Left ventricle myocardium superior (tissue), 1 donor: ENCODE results near the gene CDH7. TPM values are rescaled to one million over a fixed set of nuclear protein-coding genes. Genes with fewer than 3 reads are reported as not detected.

ENCODE experiments used
- ATAC-seq: fragments of 200-7000 bp; cut with Tn5 transposase; one replicate; pipeline ENCODE4 v1.9.1; 2020; ENCODE audit warnings: mild to moderate bottlenecking, moderate library complexity
- DNase-seq: peaks from one replicate; pipeline ENCODE4 v3.0.0-alpha.2; 2020
- intact Hi-C: fragments of 100-400 bp; cut with micrococcal nuclease; formaldehyde crosslinking; loops from one replicate; pipeline ENCODE4 v1.11.0; 2022
- long read RNA-seq: library from polyadenylated mRNA; unstranded; transcript quantifications from one replicate; pipeline ENCODE4 v2.0.0, GENCODE V29; 2021
- total RNA-seq: library from RNA; stranded (reverse); fragmentation: NEBNext Ultra II Directional; extraction: Animal tissue kit (Norgen Biotek cat#: 25700); gene quantifications from one replicate; pipeline ENCODE4 v1.2.1, GENCODE V29; 2021
- donor health status: DM: no; HTN: yes; CAD: no; lungs with severe emphysema.

The CDH7 gene, protein sequence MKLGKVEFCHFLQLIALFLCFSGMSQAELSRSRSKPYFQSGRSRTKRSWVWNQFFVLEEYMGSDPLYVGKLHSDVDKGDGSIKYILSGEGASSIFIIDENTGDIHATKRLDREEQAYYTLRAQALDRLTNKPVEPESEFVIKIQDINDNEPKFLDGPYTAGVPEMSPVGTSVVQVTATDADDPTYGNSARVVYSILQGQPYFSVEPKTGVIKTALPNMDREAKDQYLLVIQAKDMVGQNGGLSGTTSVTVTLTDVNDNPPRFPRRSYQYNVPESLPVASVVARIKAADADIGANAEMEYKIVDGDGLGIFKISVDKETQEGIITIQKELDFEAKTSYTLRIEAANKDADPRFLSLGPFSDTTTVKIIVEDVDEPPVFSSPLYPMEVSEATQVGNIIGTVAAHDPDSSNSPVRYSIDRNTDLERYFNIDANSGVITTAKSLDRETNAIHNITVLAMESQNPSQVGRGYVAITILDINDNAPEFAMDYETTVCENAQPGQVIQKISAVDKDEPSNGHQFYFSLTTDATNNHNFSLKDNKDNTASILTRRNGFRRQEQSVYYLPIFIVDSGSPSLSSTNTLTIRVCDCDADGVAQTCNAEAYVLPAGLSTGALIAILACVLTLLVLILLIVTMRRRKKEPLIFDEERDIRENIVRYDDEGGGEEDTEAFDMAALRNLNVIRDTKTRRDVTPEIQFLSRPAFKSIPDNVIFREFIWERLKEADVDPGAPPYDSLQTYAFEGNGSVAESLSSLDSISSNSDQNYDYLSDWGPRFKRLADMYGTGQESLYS
- 0.05 TPM for total RNA-seq
- long read RNA-seq, result 0 reads

DNA sequence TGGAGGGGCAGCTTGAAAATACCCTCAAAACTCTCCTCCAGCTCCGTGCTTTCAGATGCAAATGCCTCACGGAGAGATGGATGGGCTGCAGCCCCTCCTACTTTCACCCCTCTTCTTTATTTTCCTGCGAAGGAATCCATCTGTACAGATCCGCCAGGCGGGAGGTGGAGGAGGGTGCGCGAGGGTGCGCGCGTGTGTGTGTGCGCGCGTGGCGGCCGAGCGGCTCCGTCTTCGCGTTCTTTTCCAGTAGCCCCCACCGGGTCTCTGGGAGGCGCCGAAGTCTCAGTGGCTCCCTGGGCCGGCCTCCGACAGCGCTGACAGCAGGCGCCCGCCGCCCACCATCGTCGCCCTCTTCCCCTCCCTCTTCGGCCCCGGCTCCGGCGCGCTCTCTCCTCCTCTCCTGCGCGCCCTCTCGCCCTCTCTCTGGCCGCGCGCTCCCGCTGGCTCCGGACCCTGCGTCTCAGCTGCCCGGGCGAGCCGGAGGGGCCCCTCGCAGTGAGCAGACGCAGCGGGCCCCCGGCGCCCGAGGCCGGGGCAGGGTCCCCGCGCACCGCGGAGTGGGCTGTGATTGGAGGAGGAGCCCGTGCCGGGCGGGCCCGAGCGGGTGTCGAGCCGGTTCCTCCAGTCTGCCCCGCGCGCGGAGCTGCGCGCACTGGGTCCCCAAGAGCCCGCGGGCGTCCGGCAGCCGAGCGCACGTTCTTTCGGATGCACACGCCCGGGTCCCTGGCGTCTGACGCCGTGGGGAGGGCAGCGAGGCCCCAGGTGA is at the start of gene CDH7:
Gene CDH7 (plus strand): TSS at position 624 of the 766 bp plus-strand sequence. CDS start 11,831 bp downstream, outside the sequence.
- ATAC-seq, result no peak
- intact Hi-C loops, result no loop called here
- no peak for DNase-seq

- no peak for ATAC-seq
Observed at GRCh38 chr18:65704046-65704445, 46.8 kb upstream of the CDH7 start.

DNA sequence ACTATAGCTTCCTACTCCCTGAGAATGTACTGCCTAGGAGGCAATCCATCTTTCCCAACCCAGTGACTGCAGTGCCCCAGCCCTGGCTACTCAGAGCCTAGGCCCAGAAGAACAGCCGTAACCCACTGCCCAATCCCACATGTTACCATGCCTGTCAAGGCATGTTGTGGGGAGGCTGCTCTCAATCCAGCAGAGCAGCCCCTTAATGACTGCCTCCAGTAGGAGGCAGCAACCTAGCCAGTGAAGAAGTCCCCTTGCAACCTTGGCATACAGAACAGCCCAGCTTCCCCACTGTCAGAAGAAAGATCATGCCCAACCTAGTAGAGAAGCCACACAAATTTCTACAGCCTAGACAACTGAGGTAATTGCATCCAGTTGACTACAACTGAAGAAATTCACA is 44.2 kb upstream of the CDH7 start:
- no peak for ATAC-seq
- intact Hi-C loops, result no loop called here
- DNase-seq, result no peak

More at GRCh38 chr18:65704046-65704445, 46.8 kb upstream of the CDH7 start:
- intact Hi-C loops, result no loop called here
- no peak for DNase-seq

DNA sequence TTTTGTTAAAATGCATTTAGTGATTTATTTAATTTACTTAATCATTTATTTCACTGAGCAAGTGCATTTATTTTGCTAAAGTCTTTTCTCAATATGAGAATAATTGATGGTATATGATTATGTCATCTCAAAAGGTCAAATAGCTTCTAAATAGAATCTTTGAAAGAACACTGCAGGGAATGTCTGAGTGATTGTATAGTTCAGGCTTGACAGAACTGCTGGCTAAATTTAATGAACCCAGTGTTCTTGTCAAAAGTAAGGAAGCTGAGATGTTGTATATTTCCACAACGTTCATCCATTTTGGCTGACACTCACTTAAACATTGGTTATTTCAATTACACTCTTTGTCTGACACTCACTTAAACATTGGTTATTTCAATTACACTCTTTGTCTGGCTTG is 39.3 kb upstream of the CDH7 start:
- ATAC-seq (no peak), DNase-seq (no peak)
- intact Hi-C loops, result no loop called here

DNA sequence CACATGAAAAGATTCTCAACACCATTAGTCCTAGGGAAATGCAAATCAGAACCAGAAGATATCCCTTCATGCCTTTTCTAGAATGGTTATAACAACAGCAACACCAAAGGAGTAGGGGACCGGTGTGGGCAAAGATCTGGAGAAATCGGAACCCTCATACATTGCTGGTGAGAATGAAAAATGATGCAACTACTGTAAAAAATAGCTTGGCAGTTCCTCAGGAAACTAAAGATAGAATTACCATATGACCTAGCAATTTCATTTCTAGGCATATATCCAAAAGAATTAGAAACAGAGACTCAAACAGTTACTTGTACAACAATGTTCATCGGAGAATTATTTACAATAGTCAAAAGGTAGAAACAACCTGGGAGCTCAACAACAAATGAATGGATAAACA is 29.2 kb upstream of the CDH7 start:
- DNase-seq, result no peak
- intact Hi-C loops, result no loop called here
- ATAC-seq, result no peak

DNA sequence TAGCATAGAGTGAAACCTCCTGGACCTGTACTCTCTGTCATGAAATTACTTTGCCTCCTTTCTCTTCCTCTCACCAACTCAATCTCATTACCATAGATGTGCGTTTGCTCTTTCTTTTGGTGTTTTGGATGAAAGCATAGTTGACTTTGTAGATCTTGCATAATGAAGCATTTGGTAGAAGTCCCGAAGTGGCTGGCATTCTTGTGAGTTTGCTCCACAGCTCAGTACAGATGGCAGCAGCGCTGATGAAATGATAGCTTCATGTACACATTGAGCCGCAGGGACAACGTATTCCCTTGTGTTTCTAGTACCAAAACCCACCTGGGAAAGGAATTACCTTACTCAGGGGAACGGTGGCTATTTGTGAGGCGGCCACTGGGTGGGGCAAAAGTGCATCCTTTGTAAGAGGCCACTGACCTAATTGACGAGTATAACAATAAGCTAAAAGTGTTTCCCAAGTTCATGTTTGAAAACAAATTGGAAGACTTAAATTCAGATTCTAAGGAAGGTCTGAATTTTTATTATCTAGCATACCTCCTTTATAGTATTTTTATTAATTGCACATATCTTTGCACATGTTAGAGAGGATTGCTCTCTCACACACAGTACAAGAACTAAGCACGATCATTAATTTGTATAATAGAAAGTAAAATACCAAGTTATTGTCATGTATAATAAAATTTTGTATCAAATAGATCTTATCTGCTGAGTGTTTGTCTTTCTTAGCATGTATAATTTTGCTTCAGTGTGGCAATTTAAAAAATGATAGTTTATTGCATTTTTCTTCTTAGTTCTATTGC is 25.4 kb upstream of the CDH7 start:
- intact Hi-C loops, result no loop called here
- no peak for ATAC-seq

DNA sequence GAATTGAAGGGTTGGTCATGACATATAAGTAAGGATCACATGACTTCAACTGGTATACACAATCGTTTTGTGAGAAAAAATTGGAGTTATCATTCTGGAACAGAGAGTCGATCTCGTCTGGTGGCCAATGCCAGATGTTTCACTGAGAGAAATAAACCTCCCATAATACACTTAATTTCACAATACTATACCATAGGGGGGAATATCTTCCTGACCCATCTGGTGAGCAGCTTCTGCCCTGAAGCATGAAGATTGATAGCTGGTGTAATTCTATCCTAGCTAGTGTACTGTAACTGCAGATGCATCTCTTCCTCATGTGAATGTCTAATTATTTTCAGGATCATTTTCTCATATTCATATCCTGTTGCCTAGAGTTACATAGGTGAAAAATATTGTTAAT is 15.7 kb upstream of the CDH7 start:
- no peak for ATAC-seq
- no peak for DNase-seq
- intact Hi-C loops, result no loop called here

More for the DNA sequence above, 25.4 kb upstream of the CDH7 start:
- peak; percentile 28 for DNase-seq

- intact Hi-C loops, result no loop called here
- no peak for DNase-seq
- ATAC-seq, result no peak
Observed at GRCh38 chr18:65737471-65737955, 13.3 kb upstream of the CDH7 start.

- ATAC-seq (no peak), DNase-seq (no peak)
- intact Hi-C loops, result no loop called here
Observed at GRCh38 chr18:65746936-65747335, 3.9 kb upstream of the CDH7 start.

DNA sequence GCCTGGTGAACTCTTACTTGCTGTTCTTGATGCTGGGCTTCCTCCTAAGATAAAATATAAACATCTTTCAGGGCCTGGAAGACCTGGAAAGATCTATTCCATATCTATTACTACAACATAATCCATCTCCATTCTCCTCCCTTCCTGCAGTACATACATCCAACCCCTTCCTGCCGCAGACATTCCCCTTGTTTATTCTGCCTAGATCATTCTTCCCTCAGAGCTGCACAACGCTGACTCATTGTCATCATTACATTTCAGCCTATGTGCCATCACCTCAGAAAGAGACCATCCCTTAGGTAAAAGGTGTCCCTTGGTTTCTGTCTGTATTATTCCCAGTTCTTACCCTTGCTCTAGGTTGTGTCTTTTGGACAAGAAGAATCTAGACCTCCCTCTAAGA is 2.5 kb upstream of the CDH7 start:
- no peak for ATAC-seq
- intact Hi-C loops, result no loop called here
- DNase-seq, result no peak

GRCh38 chr18:65749841-65750240 is 971 bp upstream of the CDH7 start:
- intact Hi-C loops, result no loop called here
- ATAC-seq, result no peak

DNA sequence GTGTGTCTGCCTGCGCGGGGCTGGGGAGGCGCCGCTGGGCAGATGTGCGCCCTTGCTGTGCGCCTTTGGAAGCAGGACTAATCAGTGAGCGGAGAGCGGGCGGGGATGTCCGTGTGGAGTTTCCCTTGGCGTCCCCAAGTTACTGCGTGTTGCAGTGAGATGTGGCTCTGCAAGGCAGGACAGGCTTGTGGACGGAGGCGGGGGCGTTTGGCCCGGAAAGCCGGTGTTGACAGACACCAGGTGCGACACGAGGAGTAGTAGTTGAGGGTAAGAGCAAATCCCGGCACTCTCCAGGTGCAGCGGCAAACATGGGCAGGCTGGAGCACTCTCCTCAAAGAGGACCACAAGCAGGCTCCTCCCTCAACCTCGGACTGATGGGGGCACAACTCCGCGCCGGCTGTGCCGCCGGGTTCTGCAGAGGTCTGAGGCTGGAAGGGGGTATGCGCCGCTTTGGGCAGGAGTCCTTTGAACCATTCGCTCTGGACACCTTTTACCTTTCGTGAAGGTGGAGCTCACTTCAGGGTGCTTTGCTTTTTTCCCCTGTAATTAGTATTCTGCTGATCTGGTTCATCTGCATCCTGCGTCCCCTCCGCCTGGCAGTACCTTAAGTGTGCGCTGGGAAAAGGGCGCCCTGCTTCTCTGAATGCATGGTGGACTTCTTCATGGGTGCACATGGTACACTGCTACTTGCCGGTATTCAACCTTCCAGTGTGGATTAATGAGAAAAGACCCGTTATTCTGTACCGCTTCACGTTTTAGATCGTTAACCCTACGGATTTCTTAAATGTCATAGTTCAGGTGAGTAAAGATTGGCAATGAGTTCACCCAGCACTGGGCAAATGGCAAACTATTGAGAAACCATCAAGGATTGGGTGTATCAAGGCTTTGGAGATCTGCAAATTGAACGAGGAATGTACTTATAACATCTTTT is 608 bp downstream of the CDH7 start:
- no peak for DNase-seq
- intact Hi-C loops, result no loop called here
- ATAC-seq, result no peak

More at GRCh38 chr18:65749841-65750240, 971 bp upstream of the CDH7 start:
- no peak for DNase-seq

- intact Hi-C loops, result no loop called here
- no peak for DNase-seq
Observed at GRCh38 chr18:65752625-65753325, 2.0 kb downstream of the CDH7 start.

DNA sequence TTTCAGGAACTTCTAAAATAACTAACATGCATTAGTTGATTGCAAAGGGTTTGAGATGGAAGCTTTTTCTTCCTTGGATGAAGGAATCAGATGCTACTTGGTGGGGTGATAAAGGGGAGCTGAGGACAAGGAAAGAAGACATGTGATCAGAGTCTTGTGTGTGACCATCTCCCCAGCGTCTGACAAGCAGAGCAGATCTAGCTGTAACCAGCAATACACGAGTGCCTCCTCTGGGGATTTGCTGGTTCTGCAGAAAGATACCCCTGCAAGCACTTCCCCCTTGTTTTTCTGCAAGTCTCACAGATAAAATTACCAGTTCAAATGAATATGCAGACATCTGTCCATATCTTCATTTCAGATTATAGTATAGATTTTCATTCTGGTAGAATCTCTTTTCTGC is 2.7 kb downstream of the CDH7 start:
- DNase-seq, result no peak
- intact Hi-C loops, result no loop called here
- ATAC-seq, result no peak

More at GRCh38 chr18:65752625-65753325, 2.0 kb downstream of the CDH7 start:
- ATAC-seq, result no peak

GRCh38 chr18:65754121-65754520 is 3.3 kb downstream of the CDH7 start:
- DNase-seq, result no peak
- ATAC-seq, result no peak
- intact Hi-C loops, result no loop called here

GRCh38 chr18:65755616-65756015 is 4.8 kb downstream of the CDH7 start:
- ATAC-seq (no peak), DNase-seq (no peak)
- intact Hi-C loops, result no loop called here

GRCh38 chr18:65760457-65760856 is 9.6 kb downstream of the CDH7 start:
- DNase-seq (no peak), ATAC-seq (no peak)
- intact Hi-C loops, result no loop called here
